Loucy (cell line): Measurements from ENCODE around the gene CNTN4.

Experiments used
- H2AFZ ChIP-seq: fragments of 200-600 bp; sonication (generic); 2 replicates; pipeline ENCODE4 v1.6.0; 2016; ENCODE audit warnings: antibody characterized with exemption, mild to moderate bottlenecking, low read length, moderate library complexity
- H3F3A ChIP-seq: fragments of 200-600 bp; 2 replicates; pipeline ENCODE4 v1.6.0; 2016; ENCODE audit warnings: antibody characterized with exemption, low read depth, mild to moderate bottlenecking
- H3K27me3 ChIP-seq: fragments of 200-600 bp; sonication (generic); 2 replicates; pipeline ENCODE4 v1.6.1; 2014; ENCODE audit warnings: low read length, mild to moderate bottlenecking; ENCODE audit not compliant: insufficient read depth, poor library complexity, severe bottlenecking
- H3K36me3 ChIP-seq: fragments of 200-600 bp; sonication (generic); 2 replicates; pipeline ENCODE4 v1.6.1; 2016; ENCODE audit warnings: low read length; ENCODE audit not compliant: insufficient read depth
- H3K4me1 ChIP-seq: fragments of 200-600 bp; sonication (generic); 2 replicates; pipeline ENCODE4 v1.5.1; 2014; ENCODE audit warnings: low read length, mild to moderate bottlenecking; ENCODE audit not compliant: insufficient read depth, poor library complexity, severe bottlenecking
- H3K4me2 ChIP-seq: fragments of 200-600 bp; sonication (generic); 2 replicates; pipeline ENCODE4 v1.6.0; 2014; ENCODE audit warnings: antibody characterized with exemption, low read length, low read depth, mild to moderate bottlenecking; ENCODE audit not compliant: poor library complexity, severe bottlenecking
- H3K4me3 ChIP-seq: fragments of 200-600 bp; sonication (generic); 2 replicates; pipeline ENCODE4 v1.5.1; 2014; ENCODE audit warnings: low read length, mild to moderate bottlenecking, mixed read lengths; ENCODE audit not compliant: poor library complexity, severe bottlenecking
- H3K79me2 ChIP-seq: fragments of 200-600 bp; sonication (generic); 2 replicates; pipeline ENCODE4 v1.6.1; 2014; ENCODE audit warnings: low read length; ENCODE audit not compliant: insufficient read depth
- H3K9ac ChIP-seq: fragments of 200-600 bp; sonication (generic); 2 replicates; pipeline ENCODE4 v1.6.0; 2014; ENCODE audit warnings: mild to moderate bottlenecking, low read depth, low read length, moderate library complexity; ENCODE audit not compliant: poor library complexity, severe bottlenecking
- H3K9me2 ChIP-seq: fragments of 200-600 bp; sonication (generic); replicated peaks from 2 replicates; pipeline ENCODE4 v1.6.1; 2016; ENCODE audit warnings: low read depth, low read length, mixed read lengths
- H3K9me3 ChIP-seq: fragments of 200-600 bp; sonication (generic); 2 replicates; pipeline ENCODE4 v1.6.1; 2014; ENCODE audit warnings: mild to moderate bottlenecking, antibody characterized with exemption, low read length, low read depth; ENCODE audit not compliant: insufficient read depth
- H4K20me1 ChIP-seq: fragments of 200-600 bp; sonication (generic); 2 replicates; pipeline ENCODE4 v1.6.0; 2014; ENCODE audit warnings: antibody characterized with exemption, low read length, mild to moderate bottlenecking; ENCODE audit not compliant: insufficient read depth, poor library complexity, severe bottlenecking
- EZH2phosphoT487 ChIP-seq: fragments of 200-600 bp; IDR thresholded peaks from 2 replicates; pipeline ENCODE4 v1.6.1; 2018; ENCODE audit warnings: antibody characterized with exemption, mild to moderate bottlenecking, moderate library complexity, borderline replicate concordance
- TF ChIP-seq, protein P1 (sequence below): fragments of 200-600 bp; sonication (generic); conservative IDR thresholded peaks from 2 replicates; pipeline ENCODE4 v1.5.1; 2014; ENCODE audit warnings: mild to moderate bottlenecking, antibody characterized with exemption, low read length

The CNTN4 gene

DNA sequence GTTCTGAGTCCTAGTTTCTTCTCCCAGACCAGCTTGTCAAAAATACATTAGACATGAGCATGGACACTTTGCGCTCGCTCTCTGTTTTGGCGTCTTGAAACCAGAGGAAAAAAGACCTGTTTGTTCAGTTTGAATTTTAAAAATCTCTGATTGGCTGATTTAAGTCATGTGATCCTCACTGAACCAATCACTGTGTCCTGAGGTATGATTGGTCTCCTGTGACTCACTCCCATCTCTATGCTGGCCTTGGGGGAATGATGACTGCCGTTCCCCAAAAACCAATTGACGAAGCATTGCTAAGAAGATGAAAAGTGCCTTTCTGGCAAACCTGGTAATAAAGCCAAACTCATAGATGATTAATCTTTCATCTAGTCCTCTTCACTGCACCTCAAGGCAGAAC lies 755.0 kb downstream of the CNTN4 start:
- H3F3A ChIP-seq: no peaks in the 10 kb centered on the region
- no peaks in the 10 kb centered on the region for H3K27me3 ChIP-seq
- H4K20me1 ChIP-seq: no peaks in the 10 kb centered on the region
- H2AFZ ChIP-seq: no peak overlapping the region
- TF ChIP-seq EZH2phosphoT487: no peak
- TF ChIP-seq, protein P1, sequence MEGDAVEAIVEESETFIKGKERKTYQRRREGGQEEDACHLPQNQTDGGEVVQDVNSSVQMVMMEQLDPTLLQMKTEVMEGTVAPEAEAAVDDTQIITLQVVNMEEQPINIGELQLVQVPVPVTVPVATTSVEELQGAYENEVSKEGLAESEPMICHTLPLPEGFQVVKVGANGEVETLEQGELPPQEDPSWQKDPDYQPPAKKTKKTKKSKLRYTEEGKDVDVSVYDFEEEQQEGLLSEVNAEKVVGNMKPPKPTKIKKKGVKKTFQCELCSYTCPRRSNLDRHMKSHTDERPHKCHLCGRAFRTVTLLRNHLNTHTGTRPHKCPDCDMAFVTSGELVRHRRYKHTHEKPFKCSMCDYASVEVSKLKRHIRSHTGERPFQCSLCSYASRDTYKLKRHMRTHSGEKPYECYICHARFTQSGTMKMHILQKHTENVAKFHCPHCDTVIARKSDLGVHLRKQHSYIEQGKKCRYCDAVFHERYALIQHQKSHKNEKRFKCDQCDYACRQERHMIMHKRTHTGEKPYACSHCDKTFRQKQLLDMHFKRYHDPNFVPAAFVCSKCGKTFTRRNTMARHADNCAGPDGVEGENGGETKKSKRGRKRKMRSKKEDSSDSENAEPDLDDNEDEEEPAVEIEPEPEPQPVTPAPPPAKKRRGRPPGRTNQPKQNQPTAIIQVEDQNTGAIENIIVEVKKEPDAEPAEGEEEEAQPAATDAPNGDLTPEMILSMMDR: no peak
- no peaks in the 10 kb centered on the region for H3K36me3 ChIP-seq
- H3K9me2 ChIP-seq: no peaks in the 10 kb centered on the region
- H3K9me3 ChIP-seq: no peaks in the 10 kb centered on the region; the same call in 1 of the 2 replicates
- H3K9ac ChIP-seq: no peak overlapping the region
- no peak overlapping the region for H3K4me2 ChIP-seq
- no peaks in the 10 kb centered on the region for H3K79me2 ChIP-seq
- no peaks in the 10 kb centered on the region for H3K4me1 ChIP-seq
- H3K4me3 ChIP-seq: no peak overlapping the region

GRCh38 chr3:2856138-2857133 lies 757.8 kb downstream of the CNTN4 start:
- H3K9ac ChIP-seq: no peak overlapping the region
- H3K27me3 ChIP-seq: no peaks in the 10 kb centered on the region
- no peaks in the 10 kb centered on the region for H4K20me1 ChIP-seq
- no peaks in the 10 kb centered on the region for H3F3A ChIP-seq
- no peaks in the 10 kb centered on the region for H3K79me2 ChIP-seq
- no peaks in the 10 kb centered on the region for H3K4me1 ChIP-seq
- H3K9me2 ChIP-seq: no peaks in the 10 kb centered on the region
- no peaks in the 10 kb centered on the region for H3K36me3 ChIP-seq
- H2AFZ ChIP-seq: no peak overlapping the region
- TF ChIP-seq, protein P1: no peak
- no peak overlapping the region for H3K4me3 ChIP-seq
- no peak overlapping the region for H3K4me2 ChIP-seq
- H3K9me3 ChIP-seq: peaks cover 6% of the 10 kb centered on the region; the same call in 1 of the 2 replicates

DNA sequence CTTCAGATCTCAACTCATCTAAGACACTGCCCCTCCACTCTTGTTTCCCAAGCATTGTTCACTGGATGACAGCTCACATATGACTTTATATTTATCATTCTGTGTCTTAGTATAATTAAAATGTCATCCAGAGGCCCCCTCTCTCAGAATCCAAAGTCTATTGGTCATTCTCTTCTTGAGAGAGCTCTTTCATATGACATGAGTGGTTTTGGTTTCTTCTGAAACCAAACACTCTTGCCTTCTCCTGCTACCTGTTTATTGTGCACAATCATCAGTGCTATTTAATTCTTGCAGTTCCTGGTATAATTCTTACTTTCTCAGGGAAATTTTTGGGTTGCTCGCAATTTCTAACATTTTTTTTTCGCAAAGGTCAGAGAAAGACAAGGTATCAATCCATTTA lies 762.0 kb downstream of the CNTN4 start:
- Histone ChIP-seq H3F3A (no peaks in the 10 kb centered on the region), H3K4me1 (no peaks in the 10 kb centered on the region), H3K4me3 (no peak overlapping the region), H3K9ac (no peak overlapping the region), H3K79me2 (no peaks in the 10 kb centered on the region), H3K4me2 (no peak overlapping the region), H3K27me3 (no peaks in the 10 kb centered on the region), H3K9me2 (0 out of 2 replicates have a peak, but pooled peaks cover 4% of the 10 kb centered on the region), H3K9me3 (peaks cover 6% of the 10 kb centered on the region; the same call in 1 of the 2 replicates), H4K20me1 (no peaks in the 10 kb centered on the region), H2AFZ (no peak overlapping the region), H3K36me3 (no peaks in the 10 kb centered on the region)
- no peak for TF ChIP-seq EZH2phosphoT487
- TF ChIP-seq, protein P1: no peak
